Activated naive CD4-positive, alpha-beta T cell treated with anti-CD3 and anti-CD28 coated beads, Interleukin-2, amount 50 U/mL, for 24 hours (primary cell): Measurements from ENCODE around the gene THSD4.

Experiments used
- H3K27ac Mint-ChIP-seq: one replicate; pipeline ENCODE4 v1.8.0; 2021; ENCODE audit warnings: mild to moderate bottlenecking, mixed read lengths
- H3K27me3 Mint-ChIP-seq: one replicate; pipeline ENCODE4 v1.8.0; 2021; ENCODE audit warnings: mixed read lengths
- H3K36me3 Mint-ChIP-seq: one replicate; pipeline ENCODE4 v1.8.0; 2021; ENCODE audit warnings: mixed read lengths
- H3K4me1 Mint-ChIP-seq: one replicate; pipeline ENCODE4 v1.8.0; 2021; ENCODE audit warnings: mixed read lengths
- H3K4me3 Mint-ChIP-seq: one replicate; pipeline ENCODE4 v1.8.0; 2021; ENCODE audit warnings: mild to moderate bottlenecking, mixed read lengths
- H3K9me3 Mint-ChIP-seq: one replicate; pipeline ENCODE4 v1.8.0; 2021; ENCODE audit warnings: mixed read lengths

THSD4 gene

DNA sequence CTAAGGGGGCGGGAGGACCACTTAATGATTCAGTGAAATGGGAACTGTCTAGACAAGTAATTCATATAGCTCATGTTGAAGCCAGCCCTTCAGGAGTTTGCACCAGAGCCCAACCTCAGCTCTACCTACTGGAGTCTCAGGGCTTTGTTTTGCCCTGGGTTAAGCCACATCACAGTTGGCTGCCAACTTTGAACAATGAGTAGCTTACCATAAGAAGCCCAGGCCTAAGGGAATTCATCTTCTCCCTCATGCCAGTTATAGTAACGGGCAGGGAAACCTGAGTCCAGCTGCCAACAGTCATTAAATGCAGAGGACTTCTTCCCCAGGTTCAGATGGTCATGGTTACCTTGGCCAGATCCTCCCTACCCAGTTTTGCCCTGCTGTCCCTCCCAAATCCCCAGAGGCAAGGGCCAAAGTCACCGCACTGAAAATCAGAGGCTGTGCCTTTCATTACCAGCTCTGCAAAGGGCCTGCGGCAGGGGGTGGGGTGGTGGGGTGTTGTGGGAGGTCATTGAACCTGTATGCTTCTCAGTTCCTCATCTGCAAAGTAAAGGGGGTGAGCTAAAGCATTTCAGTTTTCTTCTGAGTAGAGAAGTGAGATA, 392.9 kb downstream of the THSD4 start:
- Mint-ChIP-seq H3K4me1 (no peaks in the 10 kb centered on the region), H3K36me3 (no peaks in the 10 kb centered on the region), H3K4me3 (no peak overlapping the region), H3K9me3 (no peaks in the 10 kb centered on the region), H3K27ac (no peak overlapping the region), H3K27me3 (peaks cover 5% of the 10 kb centered on the region)

DNA sequence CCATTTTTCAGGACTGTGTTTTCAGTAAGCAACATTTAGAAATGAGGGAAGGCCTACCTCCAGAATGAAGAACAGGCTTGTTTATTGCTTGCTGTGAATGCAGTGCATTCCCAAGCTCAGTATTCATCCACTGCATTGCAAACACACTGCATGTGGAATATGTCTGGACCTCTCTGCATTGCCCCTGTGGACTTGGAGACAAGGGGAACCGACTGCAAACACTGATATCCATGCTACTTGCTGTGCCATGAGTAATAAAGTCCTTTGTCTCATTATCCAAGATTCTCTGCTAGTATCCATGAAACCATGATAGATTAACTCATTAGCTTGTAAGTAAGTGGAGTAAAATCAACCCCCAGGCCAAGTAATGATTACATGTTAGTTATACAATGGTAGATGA, 393.9 kb downstream of the THSD4 start:
- H3K9me3 Mint-ChIP-seq = no peaks in the 10 kb centered on the region
- H3K27ac Mint-ChIP-seq = no peak overlapping the region
- peaks cover 10% of the 10 kb centered on the region for H3K27me3 Mint-ChIP-seq
- H3K4me3 Mint-ChIP-seq = no peak overlapping the region
- H3K4me1 Mint-ChIP-seq = no peaks in the 10 kb centered on the region
- no peaks in the 10 kb centered on the region for H3K36me3 Mint-ChIP-seq

DNA sequence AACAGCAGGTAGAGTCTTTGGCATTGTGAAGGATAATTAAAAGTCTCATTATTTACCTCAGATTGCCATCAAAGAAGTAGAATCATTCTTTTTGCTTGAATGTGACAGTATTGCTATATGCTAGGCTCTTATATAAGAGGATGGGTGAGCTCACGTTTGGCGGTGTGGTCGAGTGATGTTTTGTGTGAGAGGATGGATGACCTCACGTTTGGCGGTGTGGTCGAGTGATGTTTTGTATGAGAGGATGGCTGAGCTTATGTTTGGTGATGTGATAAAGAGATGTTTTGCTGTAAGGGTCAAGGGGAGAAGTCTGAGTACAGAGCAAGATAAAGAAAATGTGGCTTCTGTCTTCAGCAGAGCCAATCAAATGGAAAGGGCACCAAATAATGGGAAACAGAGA, 395.5 kb downstream of the THSD4 start:
- Mint-ChIP-seq H3K4me3 (no peak overlapping the region), H3K9me3 (no peaks in the 10 kb centered on the region), H3K4me1 (no peaks in the 10 kb centered on the region), H3K27me3 (peaks cover 10% of the 10 kb centered on the region), H3K36me3 (no peaks in the 10 kb centered on the region), H3K27ac (no peak overlapping the region)

DNA sequence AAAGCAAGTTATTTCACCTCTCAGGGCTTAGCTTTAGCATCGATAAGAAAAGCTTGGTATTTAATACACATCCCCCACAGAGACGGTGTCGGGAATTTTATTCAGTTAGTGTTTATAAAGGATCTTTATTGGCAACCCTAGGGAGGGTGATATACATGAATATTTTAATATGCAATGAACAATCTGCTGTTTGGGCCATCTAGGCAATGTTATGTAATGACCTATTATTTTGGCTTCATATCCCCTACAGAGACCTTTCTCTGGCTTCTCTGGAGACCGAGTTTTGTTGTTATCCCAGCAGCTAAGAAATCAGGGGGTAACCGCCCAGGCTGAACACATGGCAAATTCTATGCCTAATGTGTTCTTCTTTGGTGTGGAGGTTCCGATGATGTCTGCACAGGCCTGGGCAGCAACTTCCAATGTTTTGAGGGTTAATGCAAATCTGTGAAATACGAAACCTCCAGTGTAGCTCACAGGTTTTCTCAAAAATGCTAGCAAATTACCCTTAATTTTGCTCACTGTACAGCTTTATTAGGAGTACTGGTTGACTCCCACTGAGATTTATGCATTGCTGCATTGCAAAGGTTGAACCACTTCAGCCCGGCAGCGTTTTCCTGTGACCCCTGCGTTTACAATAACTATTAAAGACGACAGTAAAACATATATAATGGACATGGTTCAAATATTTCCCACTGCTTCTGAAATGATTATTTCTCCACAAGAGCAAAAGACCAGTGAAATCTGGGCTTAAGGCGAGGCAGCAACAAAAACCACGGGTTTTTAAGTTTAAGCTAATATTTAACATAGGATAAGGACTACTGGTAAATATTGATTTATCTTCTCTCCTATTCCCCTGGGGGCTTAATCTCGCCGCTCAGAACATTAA, 396.8 kb downstream of the THSD4 start:
- Mint-ChIP-seq H3K27me3 (peaks cover 12% of the 10 kb centered on the region), H3K9me3 (no peaks in the 10 kb centered on the region), H3K27ac (no peak overlapping the region), H3K36me3 (no peaks in the 10 kb centered on the region), H3K4me1 (no peaks in the 10 kb centered on the region), H3K4me3 (no peak overlapping the region)

DNA sequence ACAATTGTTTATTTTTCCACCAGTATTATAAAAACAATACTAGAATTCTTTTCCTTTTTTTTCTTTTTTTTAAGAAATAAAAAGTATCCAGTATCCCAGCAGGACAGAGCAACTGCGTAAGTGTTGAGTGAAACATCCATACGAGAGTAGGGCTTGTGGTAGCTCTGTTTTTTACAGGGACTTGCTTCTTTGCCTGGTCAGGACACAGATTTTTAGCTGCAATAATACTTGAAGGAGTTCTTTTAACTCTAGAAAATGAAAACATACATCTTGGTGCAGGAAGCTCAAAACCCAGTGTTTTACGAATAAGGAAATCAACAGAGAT, 397.4 kb downstream of the THSD4 start:
- H3K4me1 Mint-ChIP-seq = no peaks in the 10 kb centered on the region
- H3K27me3 Mint-ChIP-seq = peaks cover 14% of the 10 kb centered on the region
- H3K36me3 Mint-ChIP-seq = no peaks in the 10 kb centered on the region
- H3K4me3 Mint-ChIP-seq = no peak overlapping the region
- H3K9me3 Mint-ChIP-seq = no peaks in the 10 kb centered on the region
- no peak overlapping the region for H3K27ac Mint-ChIP-seq

DNA sequence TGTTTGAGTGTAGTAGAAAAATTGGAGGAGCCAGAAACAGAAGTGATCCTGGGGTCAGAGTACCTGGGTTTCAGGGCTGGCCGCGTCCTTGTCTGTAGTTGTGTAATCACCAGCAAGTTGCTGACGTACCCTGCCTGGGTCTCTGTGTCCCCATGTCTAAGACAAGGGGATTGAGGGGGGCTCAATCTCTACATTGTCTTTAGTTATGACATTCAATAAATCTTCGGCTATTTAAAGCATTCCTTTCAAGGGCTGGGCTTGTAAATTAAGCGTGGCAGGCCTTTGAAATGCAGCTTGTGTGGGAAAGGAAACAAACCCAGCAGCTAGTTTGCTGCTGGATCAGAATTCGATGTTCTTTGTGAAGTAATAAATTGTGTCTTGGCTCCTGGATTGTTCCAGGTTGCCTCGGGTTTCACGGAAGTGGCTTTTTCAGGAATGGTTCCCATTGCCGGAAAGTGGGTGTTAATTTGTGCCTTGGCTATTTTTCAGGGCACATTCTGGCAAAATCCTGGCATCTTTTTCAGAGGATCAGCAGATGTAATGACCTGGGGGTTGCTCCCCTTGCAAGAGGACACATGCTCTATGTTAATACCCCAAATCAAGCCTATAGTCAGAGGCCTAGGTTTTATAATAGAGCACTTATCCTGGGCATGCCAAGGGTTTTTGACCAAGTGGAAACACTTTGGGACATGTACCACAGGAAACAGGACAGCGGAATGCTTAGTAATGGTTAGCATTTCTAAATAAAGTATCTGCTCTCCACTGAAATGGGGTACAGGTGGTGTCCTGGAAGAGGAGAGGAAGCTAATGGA, 400.3 kb downstream of the THSD4 start:
- H3K4me1 Mint-ChIP-seq = no peaks in the 10 kb centered on the region

DNA sequence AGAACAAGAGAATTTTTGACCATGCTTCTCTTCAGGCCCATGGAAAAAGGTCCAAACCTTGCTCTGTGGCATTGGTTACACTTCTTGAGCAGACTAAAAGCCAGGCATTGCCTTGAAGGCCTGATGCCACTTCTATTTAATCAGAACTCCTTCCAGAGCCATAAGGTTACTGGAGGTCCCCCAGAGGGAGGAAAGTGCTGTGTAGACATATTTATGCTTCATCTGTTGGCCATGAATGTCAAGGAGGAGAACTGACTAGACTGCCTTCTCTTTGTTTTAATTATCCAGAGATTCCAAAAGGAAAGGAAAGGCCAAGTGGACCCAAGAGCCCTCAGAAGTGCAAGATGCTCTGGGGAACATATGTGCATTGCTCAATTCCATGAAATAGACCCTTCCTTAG, 402.5 kb downstream of the THSD4 start:
- H3K27me3 Mint-ChIP-seq = peaks cover 17% of the 10 kb centered on the region
- H3K36me3 Mint-ChIP-seq = no peaks in the 10 kb centered on the region
- no peaks in the 10 kb centered on the region for H3K4me1 Mint-ChIP-seq

More for the DNA sequence above, 400.3 kb downstream of the THSD4 start:
- no peaks in the 10 kb centered on the region for H3K9me3 Mint-ChIP-seq
- peaks cover 17% of the 10 kb centered on the region for H3K27me3 Mint-ChIP-seq
- H3K27ac Mint-ChIP-seq = no peak overlapping the region
- no peaks in the 10 kb centered on the region for H3K36me3 Mint-ChIP-seq
- H3K4me3 Mint-ChIP-seq = no peak overlapping the region

DNA sequence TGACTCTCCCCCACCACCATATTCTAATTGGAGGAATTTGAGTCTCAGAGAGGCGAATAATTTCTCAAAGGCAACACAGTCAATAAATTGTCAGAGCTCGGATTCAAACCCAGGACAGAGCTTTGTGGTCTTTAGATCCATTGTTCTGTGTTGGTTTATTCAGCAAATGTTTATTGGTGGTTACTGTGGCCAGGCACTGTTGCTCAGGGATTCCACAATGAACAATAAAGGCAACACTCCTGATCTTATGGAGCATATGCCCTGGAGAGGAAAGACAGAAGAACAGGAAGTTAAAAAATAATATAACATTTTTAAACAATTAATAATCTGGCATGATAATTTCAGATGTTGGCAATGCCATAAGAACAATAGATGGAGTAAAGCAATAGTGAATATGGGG, 403.4 kb downstream of the THSD4 start:
- Mint-ChIP-seq H3K27me3 (peaks cover 12% of the 10 kb centered on the region), H3K4me3 (no peak overlapping the region), H3K36me3 (no peaks in the 10 kb centered on the region), H3K9me3 (no peaks in the 10 kb centered on the region), H3K4me1 (no peaks in the 10 kb centered on the region), H3K27ac (no peak overlapping the region)

More for the DNA sequence above, 402.5 kb downstream of the THSD4 start:
- Mint-ChIP-seq H3K27ac (no peak overlapping the region), H3K4me3 (no peak overlapping the region), H3K9me3 (no peaks in the 10 kb centered on the region)

DNA sequence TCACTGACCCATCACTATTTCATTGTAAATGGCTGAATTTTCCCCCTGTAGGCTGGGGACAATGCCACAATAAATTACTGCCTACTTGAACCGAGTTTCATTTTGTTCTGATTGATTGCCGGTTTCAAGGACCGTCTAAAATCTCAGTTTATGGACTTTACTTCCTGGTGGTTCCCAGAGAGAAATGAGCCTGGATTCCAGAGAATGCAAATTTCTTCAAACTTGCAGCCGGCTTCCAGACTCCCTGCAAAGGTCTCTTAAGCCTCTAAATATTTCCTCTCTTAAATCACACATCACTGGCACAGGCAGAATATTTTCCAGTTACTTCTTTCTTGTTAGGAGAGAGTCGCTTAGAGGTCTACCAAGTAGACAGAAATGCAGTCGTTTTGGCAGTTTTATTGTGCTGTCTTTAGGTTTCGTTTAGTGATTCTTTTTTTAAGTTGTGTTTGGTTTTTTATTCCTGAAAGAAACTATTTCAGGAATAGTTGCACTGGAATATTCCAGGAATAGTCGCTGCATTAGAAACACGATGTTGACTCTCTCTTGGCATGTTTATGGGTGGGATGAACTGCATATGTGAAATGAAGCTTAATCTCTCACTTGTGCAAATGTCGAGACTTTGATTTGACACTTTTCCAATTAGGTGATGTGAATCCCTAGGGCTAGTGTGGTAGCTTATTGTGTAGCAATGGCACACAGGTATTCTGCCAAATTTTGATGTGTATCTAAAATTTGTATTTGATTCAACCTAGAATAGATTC, 411.0 kb downstream of the THSD4 start:
- Mint-ChIP-seq H3K36me3 (no peaks in the 10 kb centered on the region), H3K27me3 (peaks cover 20% of the 10 kb centered on the region), H3K4me1 (no peaks in the 10 kb centered on the region), H3K27ac (no peak overlapping the region), H3K9me3 (no peaks in the 10 kb centered on the region), H3K4me3 (no peak overlapping the region)

DNA sequence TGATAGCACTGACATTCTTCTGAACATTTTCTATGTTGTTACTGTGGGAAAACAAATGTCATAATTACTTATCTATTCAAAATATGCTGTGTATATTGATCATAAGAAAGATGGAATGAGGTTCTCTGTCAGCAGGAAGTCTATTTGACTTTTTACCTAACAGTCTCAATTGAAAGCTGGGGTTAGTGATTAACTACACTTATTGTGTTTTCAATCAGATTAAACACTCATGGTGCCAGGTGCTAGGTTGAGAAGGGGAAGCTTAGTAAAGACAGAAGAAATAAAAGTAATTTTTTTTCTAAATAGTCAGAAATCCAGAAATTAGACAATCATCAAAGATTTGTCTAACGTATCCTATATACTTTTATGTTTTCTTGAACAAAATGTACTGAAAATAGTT, 414.1 kb downstream of the THSD4 start:
- Mint-ChIP-seq H3K27ac (no peak overlapping the region), H3K36me3 (no peaks in the 10 kb centered on the region), H3K27me3 (peaks cover 18% of the 10 kb centered on the region), H3K4me3 (no peak overlapping the region), H3K4me1 (no peaks in the 10 kb centered on the region), H3K9me3 (no peaks in the 10 kb centered on the region)

DNA sequence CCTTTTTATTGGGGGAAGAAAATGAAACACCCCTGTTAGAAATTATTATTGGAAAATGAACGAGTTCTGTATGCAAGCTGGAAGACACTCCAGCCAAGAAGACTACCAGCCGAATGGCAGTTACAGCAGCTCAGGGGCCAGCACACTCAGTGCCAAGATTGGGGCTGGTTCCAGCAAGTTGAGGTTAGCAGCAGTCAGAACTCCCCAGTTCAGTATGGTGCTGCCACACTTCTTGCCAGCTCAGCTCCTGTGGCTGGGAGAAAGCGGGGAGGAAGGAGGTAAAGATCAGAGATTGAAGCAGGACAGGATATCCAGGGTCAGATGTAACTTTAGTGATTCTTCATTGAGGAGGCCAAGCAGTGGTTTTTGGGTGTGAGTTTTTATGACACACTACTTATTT, 414.8 kb downstream of the THSD4 start:
- Mint-ChIP-seq H3K36me3 (no peaks in the 10 kb centered on the region), H3K4me3 (no peak overlapping the region), H3K27me3 (peaks cover 18% of the 10 kb centered on the region), H3K9me3 (no peaks in the 10 kb centered on the region), H3K4me1 (no peaks in the 10 kb centered on the region), H3K27ac (no peak overlapping the region)

DNA sequence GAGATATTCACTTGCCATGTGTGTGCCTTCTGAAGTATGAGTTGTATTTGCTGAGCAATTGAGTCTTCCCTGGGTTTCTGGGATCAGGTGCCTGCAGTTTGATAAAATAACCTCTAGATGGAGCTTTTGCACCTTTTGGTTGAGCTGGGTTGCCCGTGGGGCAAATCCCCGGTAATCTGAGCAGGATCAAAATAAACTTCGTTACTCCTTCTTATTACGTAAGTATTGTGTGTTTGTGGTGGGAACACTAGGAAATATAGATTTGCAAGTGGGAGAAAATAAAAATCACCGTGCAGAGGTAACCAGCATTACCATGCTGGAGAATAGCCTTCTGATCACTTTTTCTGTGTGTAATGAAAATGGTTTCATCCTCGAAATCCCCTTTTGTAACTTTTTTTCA, 417.7 kb downstream of the THSD4 start:
- no peak overlapping the region for H3K4me3 Mint-ChIP-seq
- H3K4me1 Mint-ChIP-seq = no peaks in the 10 kb centered on the region
- H3K27me3 Mint-ChIP-seq = peaks cover 11% of the 10 kb centered on the region
- H3K9me3 Mint-ChIP-seq = peaks cover 5% of the 10 kb centered on the region
- H3K36me3 Mint-ChIP-seq = no peaks in the 10 kb centered on the region
- no peak overlapping the region for H3K27ac Mint-ChIP-seq

DNA sequence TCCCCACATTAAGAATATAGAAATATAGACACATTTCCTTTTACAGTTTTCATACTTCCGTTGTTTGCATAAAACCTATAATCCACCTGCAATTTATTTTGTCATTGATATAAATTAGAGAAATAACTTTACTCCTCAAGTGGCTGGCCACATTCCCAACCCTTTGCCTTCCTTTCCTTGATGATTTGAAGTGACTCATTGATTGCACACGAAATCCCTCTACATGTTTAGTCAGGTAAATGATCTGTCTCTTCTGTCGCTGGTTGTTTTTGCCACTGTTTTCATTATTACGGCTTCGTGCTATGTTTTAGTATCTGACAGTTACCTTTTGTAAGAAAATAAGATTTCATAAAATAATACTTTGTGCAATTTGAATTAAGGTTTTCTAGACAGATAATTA, 422.9 kb downstream of the THSD4 start:
- no peak overlapping the region for H3K27ac Mint-ChIP-seq
- H3K4me3 Mint-ChIP-seq = no peak overlapping the region
- H3K36me3 Mint-ChIP-seq = peaks cover 1% of the 10 kb centered on the region
- H3K27me3 Mint-ChIP-seq = peaks cover 12% of the 10 kb centered on the region
- no peaks in the 10 kb centered on the region for H3K4me1 Mint-ChIP-seq
- peaks cover 5% of the 10 kb centered on the region for H3K9me3 Mint-ChIP-seq

DNA sequence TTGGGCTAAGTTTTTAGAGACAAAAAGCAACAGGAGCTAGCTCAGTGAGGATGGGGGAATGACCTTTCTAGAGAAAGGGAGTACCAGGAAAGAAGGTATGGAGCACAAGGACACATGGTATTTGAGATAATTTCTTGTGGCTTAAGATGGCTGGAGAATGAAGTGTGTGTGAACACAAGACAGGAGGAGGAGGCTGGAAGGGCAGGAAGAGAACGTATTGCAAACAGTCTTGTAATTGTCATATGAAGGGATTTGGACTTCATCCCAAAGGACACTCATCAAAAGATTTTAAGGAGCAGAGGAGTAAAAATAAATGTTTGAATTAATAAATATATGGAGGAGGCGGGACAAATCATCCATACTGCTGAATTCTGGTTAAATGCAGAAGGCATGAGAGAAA, 426.5 kb downstream of the THSD4 start:
- Mint-ChIP-seq H3K4me1 (no peaks in the 10 kb centered on the region), H3K9me3 (peaks cover 5% of the 10 kb centered on the region), H3K27ac (no peak overlapping the region), H3K36me3 (peaks cover 1% of the 10 kb centered on the region), H3K27me3 (peaks cover 14% of the 10 kb centered on the region), H3K4me3 (no peak overlapping the region)

DNA sequence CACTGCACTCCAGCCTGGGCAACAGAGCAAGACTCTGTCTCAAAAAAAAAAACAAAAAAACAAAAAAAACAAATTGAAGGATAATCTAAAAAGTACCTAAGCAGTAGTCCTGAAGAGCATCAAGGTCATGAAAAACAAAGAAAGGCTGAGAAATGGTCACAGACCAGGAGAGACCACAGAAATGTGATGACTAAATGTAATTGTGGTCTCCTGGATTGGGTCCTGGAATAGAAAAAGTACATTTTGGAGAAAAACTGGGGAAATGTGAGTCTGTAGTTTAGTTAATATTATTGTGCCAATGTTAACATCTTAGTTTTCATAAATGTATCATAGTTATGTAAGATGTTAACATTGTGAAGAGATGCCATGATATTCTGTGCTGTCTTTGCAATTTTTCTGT, 427.6 kb downstream of the THSD4 start:
- Mint-ChIP-seq H3K9me3 (no peaks in the 10 kb centered on the region), H3K4me1 (no peaks in the 10 kb centered on the region), H3K4me3 (no peak overlapping the region), H3K27ac (no peak overlapping the region), H3K36me3 (peaks cover 1% of the 10 kb centered on the region), H3K27me3 (peaks cover 11% of the 10 kb centered on the region)
